Heart left ventricle (tissue), 13 donors: ENCODE results near the gene TTLL10.

Experiments used
- POLR2A ChIP-seq, 2 donors: fragments of 450-650 bp; IDR thresholded peaks; one replicate each; pipeline ENCODE4 v1.6.1; 2017; ENCODE audit warnings: antibody characterized with exemption in 2 of 2, mild to moderate bottlenecking in 2 of 2, moderate library complexity in 2 of 2
- TF ChIP-seq, protein P1 (sequence below), 12 donors: fragments of 200-600 bp; sonication (generic) in 4 of 12; IDR thresholded peaks; one replicate each; pipeline versions ENCODE4 v1.5.0 to v1.8.0; 2018 to 2022; ENCODE audit warnings: antibody characterized with exemption in 12 of 12, mild to moderate bottlenecking in 5 of 12
- donor health status: ischemic (EF 13 %, LVEDD 7.1; RV severe dilation, severe dysfunction).
- donor health status: DM: no; HTN: yes; CAD: no.
- donor health status: DM: no; HTN: no; CAD: no.
- donor health status: ischemic (EF 25% LVEDD 6.9; RV normal size, moderate dysfunction).
- donor health status: ischemic (EF 25% LVEDD 5.7; RV mildly dilated, moderate dysfunction).
- donor health status: ischemic (EF 35%, LVEDD 5.7; RV mildly dilated, moderate dysfunction).
- donor health status: nonischemic (EF 11% LVEDD 7.7; RV severe dilation, severe dysfunction).
- donor health status: DM: yes; HTN: yes; CAD: no.
- donor health status: PGD.
- donor health status: ischemic (EF 29% LVEDD 5.4; RV normal size, mild dysfunction).
- donor health status: nonischemic (EF 23%, LVEDD 6.1; RV moderate dilation, normal function).

DNA sequence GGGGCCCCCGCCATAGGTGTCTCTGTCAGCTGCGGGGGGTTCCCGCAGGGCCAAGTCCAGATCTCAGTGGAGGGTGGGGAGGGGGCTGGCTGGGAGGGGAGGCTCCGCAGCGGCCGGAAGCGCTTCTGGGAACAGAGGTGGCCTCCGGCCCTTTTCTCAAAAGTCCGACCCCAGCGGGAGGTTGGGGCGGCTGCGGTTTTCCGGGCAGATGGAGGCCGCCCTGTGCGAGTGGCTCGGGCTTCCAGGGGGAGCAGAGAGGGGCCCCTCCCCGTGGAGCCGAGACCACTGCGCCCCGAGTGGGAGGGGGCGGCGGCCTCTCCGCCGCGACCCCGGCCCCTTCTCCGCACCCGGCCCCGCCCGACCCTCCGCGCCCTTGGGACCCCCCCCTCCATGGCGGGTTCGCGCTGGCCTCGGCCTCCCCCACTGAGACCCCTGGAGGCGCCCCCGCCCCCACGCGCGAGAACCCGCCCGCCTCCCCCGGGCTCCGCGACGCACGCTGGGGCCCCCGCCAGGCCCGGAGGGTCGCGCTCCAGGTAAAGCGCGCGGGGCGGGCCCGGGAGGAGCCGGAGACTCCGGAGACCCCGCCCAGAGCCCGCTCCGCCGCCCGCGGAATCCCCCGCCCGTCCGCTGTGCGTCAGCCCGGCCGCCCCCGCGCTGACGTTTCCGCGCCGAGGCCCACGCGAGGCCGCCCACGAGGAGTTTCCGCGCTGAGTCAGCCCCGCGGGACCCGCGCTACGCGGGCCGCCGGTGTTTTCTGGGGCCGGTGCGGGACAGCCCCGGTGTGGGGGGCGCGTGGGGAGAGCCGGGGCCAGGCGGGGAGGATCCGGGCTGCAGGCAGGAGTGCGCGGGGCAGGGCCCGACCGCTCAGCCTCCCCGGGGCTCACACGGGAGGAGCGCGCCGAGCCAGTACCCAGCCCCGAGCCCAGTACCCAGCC is 27.5 kb downstream of the TTLL10 start:
- TF ChIP-seq, protein P1, sequence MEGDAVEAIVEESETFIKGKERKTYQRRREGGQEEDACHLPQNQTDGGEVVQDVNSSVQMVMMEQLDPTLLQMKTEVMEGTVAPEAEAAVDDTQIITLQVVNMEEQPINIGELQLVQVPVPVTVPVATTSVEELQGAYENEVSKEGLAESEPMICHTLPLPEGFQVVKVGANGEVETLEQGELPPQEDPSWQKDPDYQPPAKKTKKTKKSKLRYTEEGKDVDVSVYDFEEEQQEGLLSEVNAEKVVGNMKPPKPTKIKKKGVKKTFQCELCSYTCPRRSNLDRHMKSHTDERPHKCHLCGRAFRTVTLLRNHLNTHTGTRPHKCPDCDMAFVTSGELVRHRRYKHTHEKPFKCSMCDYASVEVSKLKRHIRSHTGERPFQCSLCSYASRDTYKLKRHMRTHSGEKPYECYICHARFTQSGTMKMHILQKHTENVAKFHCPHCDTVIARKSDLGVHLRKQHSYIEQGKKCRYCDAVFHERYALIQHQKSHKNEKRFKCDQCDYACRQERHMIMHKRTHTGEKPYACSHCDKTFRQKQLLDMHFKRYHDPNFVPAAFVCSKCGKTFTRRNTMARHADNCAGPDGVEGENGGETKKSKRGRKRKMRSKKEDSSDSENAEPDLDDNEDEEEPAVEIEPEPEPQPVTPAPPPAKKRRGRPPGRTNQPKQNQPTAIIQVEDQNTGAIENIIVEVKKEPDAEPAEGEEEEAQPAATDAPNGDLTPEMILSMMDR (IDR thresholded peaks at IDR 0.05): no peak
- TF ChIP-seq POLR2A (IDR thresholded peaks at IDR 0.05): no peak
